Upper lobe of left lung (tissue), 4 donors: ENCODE results near the gene PIK3C2A.
"Not testable (repeated sequence)": the region's sequence is repeated elsewhere in the genome, so short reads cannot be mapped to it uniquely, and the experiment has no call there.

Experiments used
- CTCF ChIP-seq, 6 experiments: fragments of 450-650 bp in 4 of 6; fragments of 200-600 bp in 2 of 6; sonication (generic) in 2 of 6; IDR thresholded peaks; one replicate each; pipeline ENCODE4 v1.5.1; 2016 to 2019; ENCODE audit warnings: antibody characterized with exemption in 6 of 6
- POLR2A ChIP-seq, 4 donors: fragments of 450-650 bp; IDR thresholded peaks; one replicate each; pipeline ENCODE4 v1.5.1; 2016 to 2017; ENCODE audit warnings: antibody characterized with exemption in 4 of 4, mild to moderate bottlenecking in 2 of 4

GRCh38 chr11:17242954-17243353 is 35.2 kb upstream of the PIK3C2A start:
- TF ChIP-seq CTCF, POLR2A (IDR thresholded peaks at IDR 0.05): not testable (repeated sequence)
